ENCODE results near the gene LSM6.

GRCh38 chr4:146132445-146132844 is 43.1 kb upstream of the LSM6 start:
- TF ChIP-seq POLR2A (IDR thresholded peaks at IDR 0.05; ENCODE audit: low read length) (no peak), CTCF (IDR thresholded peaks at IDR 0.05) (no peak), REST (IDR thresholded peaks at IDR 0.05) (no peak), MAFK (IDR thresholded peaks at IDR 0.05; ENCODE audit: partially characterized antibody) (no peak), EP300 (IDR thresholded peaks at IDR 0.05) (no peak), ESRRA (IDR thresholded peaks at IDR 0.05; ENCODE audit: borderline replicate concordance, low read length) (no peak), CHD4 (IDR thresholded peaks at IDR 0.05; ENCODE audit: borderline replicate concordance) (no peak), JUNB (IDR thresholded peaks at IDR 0.05) (no peak), POLR2AphosphoS2 (conservative IDR thresholded peaks at IDR 0.05; ENCODE audit: low read length) (no peak), HMGXB4 (CRISPR knock-in tag; IDR thresholded peaks at IDR 0.05; ENCODE audit: borderline replicate concordance) (no peak), KDM5A (IDR thresholded peaks at IDR 0.05) (no peak), MYC (IDR thresholded peaks at IDR 0.05; ENCODE audit: borderline replicate concordance, low read length) (no peak), ZFP36 (IDR thresholded peaks at IDR 0.05; ENCODE audit: borderline replicate concordance, partially characterized antibody) (no peak), RAD21 (conservative IDR thresholded peaks at IDR 0.05 in 1 of 2, IDR thresholded peaks at IDR 0.05 in 1 of 2) (no peak)

Data from A549 (cell line).